ENCODE data around the gene DOCK8.
"Not testable (repeated sequence)": the region's sequence is repeated elsewhere in the genome, so short reads cannot be mapped to it uniquely, and the experiment has no call there.

DOCK8 gene

GRCh38 chr9:365436-365835 is 150.8 kb downstream of the DOCK8 start:
- DNase-seq (ENCODE audit: low spot score) = no peak

- no peak for DNase-seq (ENCODE audit: low spot score)
Measured at GRCh38 chr9:366620-367019, 152.0 kb downstream of the DOCK8 start.

GRCh38 chr9:370086-370485 is 155.4 kb downstream of the DOCK8 start:
- no peak for DNase-seq (ENCODE audit: low spot score)

GRCh38 chr9:371349-371748 is 156.7 kb downstream of the DOCK8 start:
- DNase-seq (ENCODE audit: low spot score) = peak; percentile 14

- no peak for DNase-seq (ENCODE audit: low spot score)
Measured at GRCh38 chr9:372128-372527, 157.5 kb downstream of the DOCK8 start.

GRCh38 chr9:373759-374206 is 159.1 kb downstream of the DOCK8 start:
- DNase-seq (ENCODE audit: low spot score) = no peak

GRCh38 chr9:374736-375135 is 160.1 kb downstream of the DOCK8 start:
- DNase-seq (ENCODE audit: low spot score) = no peak

- DNase-seq (ENCODE audit: low spot score) = no peak
Measured at GRCh38 chr9:376115-376514, 161.4 kb downstream of the DOCK8 start.

GRCh38 chr9:378263-378662 is 163.6 kb downstream of the DOCK8 start:
- DNase-seq (ENCODE audit: low spot score) = no peak

- DNase-seq (ENCODE audit: low spot score) = no peak
Measured at GRCh38 chr9:382383-382782, 167.7 kb downstream of the DOCK8 start.

GRCh38 chr9:385818-386398 is 171.2 kb downstream of the DOCK8 start:
- peak; percentile 73 for DNase-seq (ENCODE audit: low spot score)

- DNase-seq (ENCODE audit: low spot score) = no peak
Measured at GRCh38 chr9:389159-389558, 174.5 kb downstream of the DOCK8 start.

- no peak for DNase-seq (ENCODE audit: low spot score)
Measured at GRCh38 chr9:389758-390157, 175.1 kb downstream of the DOCK8 start.

GRCh38 chr9:392077-392804 is 177.6 kb downstream of the DOCK8 start:
- no peak for DNase-seq (ENCODE audit: low spot score)

GRCh38 chr9:394347-395052 is 179.8 kb downstream of the DOCK8 start:
- DNase-seq (ENCODE audit: low spot score) = peak; percentile 58

- DNase-seq (ENCODE audit: low spot score) = no peak
Measured at GRCh38 chr9:396396-396795, 181.7 kb downstream of the DOCK8 start.

- DNase-seq (ENCODE audit: low spot score) = no peak
Measured at GRCh38 chr9:398085-398484, 183.4 kb downstream of the DOCK8 start.

- no peak for DNase-seq (ENCODE audit: low spot score)
Measured at GRCh38 chr9:401223-401622, 186.6 kb downstream of the DOCK8 start.

- no peak for DNase-seq (ENCODE audit: low spot score)
Measured at GRCh38 chr9:404234-404633, 189.6 kb downstream of the DOCK8 start.

- no peak for DNase-seq (ENCODE audit: low spot score)
Measured at GRCh38 chr9:405341-405740, 190.7 kb downstream of the DOCK8 start.

- DNase-seq (ENCODE audit: low spot score) = peak; percentile 34
Measured at GRCh38 chr9:406886-407654, 192.4 kb downstream of the DOCK8 start.

GRCh38 chr9:409655-410054 is 195.0 kb downstream of the DOCK8 start:
- not testable (repeated sequence) for DNase-seq (ENCODE audit: low spot score)
